Left kidney (tissue), 2 donors: ENCODE measurements around the gene NRBF2. TPM values are rescaled to one million over a fixed set of nuclear protein-coding genes. Genes with fewer than 3 reads are reported as not detected.
A peak's percentile ranks its signal among the peaks of the same experiment; 100 is the strongest.
"Not testable (repeated sequence)": the region's sequence is repeated elsewhere in the genome, so short reads cannot be mapped to it uniquely, and the experiment has no call there.

Source experiments
- DNase-seq: peaks from one replicate; pipeline ENCODE4 v3.0.0-alpha.2; 2013
- polyA plus RNA-seq: library from polyadenylated mRNA; unstranded; fragments of 120-200 nt; gene quantifications from one replicate; pipeline ENCODE4 v1.2.1, GENCODE V29; 2013; ENCODE audit not compliant: insufficient read length

Gene NRBF2
- polyA plus RNA-seq, 1 donor = 23.5 TPM

GRCh38 chr10:63115732-63116383 lies 17.3 kb upstream of the NRBF2 start:
- DNase-seq = peak; percentile 36

DNA sequence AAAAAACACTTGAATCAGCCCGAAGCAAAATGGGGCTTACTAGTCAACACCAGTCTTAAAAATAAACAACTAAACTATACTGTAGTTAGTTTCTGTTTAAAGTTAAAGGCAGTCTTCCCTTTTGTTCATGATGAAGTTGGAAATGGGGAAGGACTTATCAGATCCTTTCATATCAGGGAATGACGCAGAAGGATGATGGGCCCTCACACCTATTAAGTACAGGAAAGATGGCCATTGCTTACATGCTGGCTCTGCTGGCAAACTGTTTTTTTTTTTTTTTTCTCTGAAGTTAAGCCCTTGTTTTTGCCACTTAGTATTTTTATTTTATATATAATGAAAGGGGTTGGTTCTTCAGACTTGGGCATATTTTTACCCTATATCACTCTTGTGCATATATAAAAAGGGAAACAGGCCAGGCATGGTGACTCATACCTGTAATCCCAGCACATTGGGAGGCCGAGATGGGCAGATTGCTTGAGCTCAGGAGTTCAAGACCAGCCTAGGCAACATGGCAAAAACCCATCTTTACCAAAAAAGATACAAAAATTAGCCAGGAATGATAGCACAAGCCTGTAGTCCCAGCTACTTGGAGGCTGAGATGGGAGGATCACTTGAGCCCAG lies 16.6 kb upstream of the NRBF2 start:
- DNase-seq = no peak

DNA sequence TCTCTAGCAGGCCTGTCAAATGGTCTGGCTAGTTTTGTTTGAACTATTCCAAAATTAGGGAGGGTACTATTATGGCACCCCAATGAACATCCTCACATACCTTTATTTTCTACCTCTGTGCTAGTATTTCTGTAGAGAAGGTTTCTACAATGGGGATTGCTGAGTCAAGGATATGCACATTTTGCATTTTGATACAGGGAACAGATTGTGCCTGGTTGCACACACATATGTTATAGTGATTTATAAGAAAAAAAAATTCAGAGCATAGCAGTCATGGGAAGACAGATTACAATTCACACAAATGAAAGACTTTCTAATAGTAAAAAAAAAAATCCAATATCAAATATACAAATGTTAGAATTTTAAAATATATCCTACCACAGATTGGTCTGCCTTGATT lies 14.1 kb upstream of the NRBF2 start:
- no peak for DNase-seq

DNA sequence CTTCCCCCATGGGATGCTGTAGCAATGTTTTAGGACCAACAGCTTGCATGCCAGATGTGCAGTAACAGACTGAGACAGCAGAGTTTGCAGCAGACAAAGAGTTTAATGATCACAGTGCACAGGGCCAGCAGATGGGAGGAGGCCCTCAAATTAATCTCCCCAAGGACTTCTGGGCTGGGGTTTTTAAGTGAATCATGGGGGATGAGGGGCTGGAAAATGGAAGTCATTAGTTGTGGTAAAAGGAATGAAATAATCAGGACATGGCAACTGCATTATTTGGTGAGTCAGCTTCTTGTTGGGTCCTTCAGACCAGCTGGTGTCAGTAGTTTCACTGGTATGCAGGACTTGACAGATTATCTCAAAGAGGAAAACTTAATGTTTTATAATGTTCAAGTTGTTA lies 12.6 kb upstream of the NRBF2 start:
- peak; percentile 14 for DNase-seq

DNA sequence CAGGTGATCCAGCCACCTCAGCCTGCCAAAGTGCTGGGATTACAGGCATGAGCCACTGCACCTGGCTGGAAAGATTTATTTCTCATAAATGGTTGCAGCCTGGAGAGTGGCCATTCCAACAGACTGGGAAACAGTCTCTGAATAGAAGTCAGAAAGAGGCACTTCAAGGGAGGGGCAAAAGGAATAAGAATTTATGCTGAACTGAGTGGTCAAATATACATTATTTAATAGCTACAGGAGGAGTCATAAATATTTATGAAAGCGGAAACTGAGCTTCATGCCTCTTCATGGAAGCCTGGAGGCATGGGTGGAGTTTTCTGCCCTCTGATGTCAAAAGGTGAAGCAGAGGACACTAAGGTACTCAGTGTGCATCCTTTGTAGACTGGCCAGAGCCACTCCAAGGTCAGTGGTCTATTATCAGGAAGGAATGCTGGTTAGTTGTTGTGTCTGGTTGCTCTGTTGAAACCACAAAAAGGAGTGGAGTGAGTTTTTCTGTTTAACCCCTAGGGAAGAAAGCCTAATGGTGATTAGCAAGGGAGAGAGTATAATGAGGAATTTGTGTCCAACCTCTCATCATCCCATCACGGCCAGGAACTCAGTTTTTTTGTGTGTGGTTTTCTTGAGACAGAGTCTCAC lies 9.3 kb upstream of the NRBF2 start:
- no peak for DNase-seq

DNA sequence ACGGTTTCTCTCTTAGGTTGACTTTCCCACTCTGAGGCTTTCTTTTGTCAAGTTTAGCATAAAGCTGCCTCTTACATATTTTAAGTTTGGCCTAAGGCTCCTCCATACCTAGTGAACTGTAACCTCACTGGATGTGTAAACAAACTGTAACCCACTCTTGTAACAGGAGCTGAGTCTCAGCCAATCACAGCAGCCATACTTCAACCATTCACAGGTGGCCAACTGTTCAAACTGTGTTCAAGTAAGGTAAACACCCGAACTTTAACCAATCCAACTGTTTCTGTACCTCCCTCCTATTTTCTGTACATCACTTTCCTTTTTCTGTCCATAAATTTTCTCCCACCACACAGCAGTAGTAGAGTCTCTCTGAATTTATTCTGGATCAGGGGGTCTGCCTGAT lies 7.7 kb upstream of the NRBF2 start:
- no peak for DNase-seq

- DNase-seq = no peak
Observed at GRCh38 chr10:63128443-63128842, 4.7 kb upstream of the NRBF2 start.

DNA sequence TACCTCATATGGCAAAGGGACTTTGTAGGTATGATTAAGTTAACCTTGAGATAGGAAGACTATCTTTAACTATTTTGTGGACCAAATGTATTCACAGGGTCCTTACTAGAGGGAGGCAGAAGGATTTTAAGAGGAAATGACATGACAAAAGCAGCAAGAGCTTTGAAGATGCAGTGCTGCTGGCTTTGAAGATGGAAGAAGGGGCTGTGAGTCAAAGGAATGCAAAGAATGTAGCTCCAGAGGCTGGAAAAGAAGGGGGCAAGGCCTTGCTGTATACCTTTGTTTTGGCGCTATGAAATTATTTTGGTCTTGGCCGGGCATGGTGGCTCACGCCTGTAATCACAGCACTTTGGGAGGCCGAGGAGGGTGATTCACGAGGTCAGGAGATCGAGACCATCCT lies 3.2 kb upstream of the NRBF2 start:
- DNase-seq = no peak

GRCh38 chr10:63132651-63133055 lies 475 bp upstream of the NRBF2 start:
- no peak for DNase-seq

- peak; percentile 24 for DNase-seq
Observed at GRCh38 chr10:63133821-63134557, 861 bp downstream of the NRBF2 start.

- no peak for DNase-seq
Observed at GRCh38 chr10:63137306-63137705, 4.2 kb downstream of the NRBF2 start.

- DNase-seq = no peak
Observed at GRCh38 chr10:63140077-63140476, 6.9 kb downstream of the NRBF2 start.

DNA sequence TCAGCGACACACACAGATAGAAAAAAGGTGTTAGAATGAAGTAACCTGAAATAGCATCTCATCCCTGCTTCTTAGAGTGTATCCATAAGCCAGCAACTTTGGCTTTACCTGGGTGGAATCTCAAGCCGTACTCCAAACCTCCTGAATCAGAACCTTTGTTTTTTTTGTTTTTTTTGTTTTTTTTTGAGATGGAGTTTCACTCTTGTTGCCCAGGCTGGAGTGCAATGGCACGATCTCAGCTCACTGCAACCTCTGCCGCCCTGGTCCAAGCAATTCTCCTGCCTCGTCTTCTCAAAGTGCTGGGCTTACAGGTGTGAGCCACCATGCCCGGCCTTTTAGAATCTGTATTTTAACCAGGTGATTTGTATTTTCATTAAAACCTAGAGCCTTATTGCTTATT lies 9.0 kb downstream of the NRBF2 start:
- no peak for DNase-seq

GRCh38 chr10:63143987-63144386 lies 10.9 kb downstream of the NRBF2 start:
- no peak for DNase-seq

- no peak for DNase-seq
Observed at GRCh38 chr10:63145782-63146181, 12.7 kb downstream of the NRBF2 start.

DNA sequence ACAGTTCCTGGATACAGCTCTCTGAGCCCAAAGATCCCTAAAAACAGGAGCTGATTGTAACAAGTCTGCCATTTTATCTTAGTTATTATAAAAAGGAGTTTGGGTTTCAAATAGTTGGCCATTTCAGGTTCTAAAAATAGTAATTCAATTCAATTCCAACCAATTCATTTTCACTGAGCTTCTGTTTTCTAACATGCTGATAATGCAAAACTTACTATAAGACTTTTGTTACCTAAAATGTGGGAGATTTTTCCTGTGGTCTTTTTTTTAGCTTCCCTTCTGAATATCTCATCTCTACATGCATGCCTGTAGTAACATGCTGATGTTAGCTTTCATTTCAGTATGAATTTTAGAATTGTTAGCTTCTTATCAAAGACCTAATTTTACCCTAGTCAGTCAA lies 13.4 kb downstream of the NRBF2 start:
- DNase-seq = no peak

GRCh38 chr10:63150745-63151144 lies 17.6 kb downstream of the NRBF2 start:
- DNase-seq = no peak

- not testable (repeated sequence) for DNase-seq
Observed at GRCh38 chr10:63153868-63154545, 20.9 kb downstream of the NRBF2 start.

DNA sequence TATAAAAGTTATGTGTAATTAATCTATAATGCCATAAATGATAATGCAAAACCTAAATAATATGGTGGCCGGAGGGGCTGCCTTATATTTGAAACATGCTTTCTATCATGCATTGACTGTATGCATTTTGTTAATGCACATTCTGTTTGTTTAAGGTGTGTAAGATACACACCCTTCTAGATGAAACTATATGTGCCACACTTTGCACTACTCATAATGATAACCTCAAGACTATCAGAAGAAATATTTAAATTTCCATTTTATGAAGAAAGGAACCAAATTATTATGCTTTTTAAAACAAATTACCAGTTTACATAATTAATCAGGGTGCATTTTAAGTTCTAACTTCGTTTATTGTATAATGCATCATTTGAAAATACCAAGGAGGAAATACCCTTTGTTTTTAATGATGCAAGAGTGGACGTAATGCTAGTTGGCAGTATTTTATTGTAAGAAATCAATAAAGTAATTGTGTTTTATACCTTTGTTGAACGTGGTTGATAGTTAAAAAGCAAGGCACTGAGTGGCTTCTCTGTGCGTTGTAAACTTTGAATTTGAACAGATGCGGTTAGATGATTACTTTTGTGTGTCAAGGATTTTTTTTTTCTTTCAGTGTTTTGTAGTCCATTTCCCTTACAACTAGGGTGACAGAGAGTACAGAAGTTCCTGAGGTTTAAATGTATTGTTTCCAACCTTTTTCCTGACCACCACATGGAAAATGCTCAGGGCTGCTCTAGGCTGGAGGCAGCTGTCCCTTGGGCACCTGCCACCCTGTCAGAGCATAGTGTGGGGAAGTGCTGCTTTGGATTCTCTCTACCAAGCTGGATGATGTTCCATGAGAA lies 21.6 kb downstream of the NRBF2 start:
- DNase-seq = no peak

GRCh38 chr10:63155388-63156020 lies 22.4 kb downstream of the NRBF2 start:
- no peak for DNase-seq

GRCh38 chr10:63156236-63156635 lies 23.1 kb downstream of the NRBF2 start:
- no peak for DNase-seq
